CD4-positive, alpha-beta T cell treated with Interleukin-17A for 4 hours (primary cell): Measurements from ENCODE around the gene SPDL1.

Source experiments
- DNase-seq: peaks from one replicate; pipeline ENCODE4 v3.0.0-alpha.2; 2020; ENCODE audit warnings: mixed read lengths

The SPDL1 gene, protein sequence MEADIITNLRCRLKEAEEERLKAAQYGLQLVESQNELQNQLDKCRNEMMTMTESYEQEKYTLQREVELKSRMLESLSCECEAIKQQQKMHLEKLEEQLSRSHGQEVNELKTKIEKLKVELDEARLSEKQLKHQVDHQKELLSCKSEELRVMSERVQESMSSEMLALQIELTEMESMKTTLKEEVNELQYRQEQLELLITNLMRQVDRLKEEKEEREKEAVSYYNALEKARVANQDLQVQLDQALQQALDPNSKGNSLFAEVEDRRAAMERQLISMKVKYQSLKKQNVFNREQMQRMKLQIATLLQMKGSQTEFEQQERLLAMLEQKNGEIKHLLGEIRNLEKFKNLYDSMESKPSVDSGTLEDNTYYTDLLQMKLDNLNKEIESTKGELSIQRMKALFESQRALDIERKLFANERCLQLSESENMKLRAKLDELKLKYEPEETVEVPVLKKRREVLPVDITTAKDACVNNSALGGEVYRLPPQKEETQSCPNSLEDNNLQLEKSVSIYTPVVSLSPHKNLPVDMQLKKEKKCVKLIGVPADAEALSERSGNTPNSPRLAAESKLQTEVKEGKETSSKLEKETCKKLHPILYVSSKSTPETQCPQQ

GRCh38 chr5:169583424-169584220, at the start of gene SPDL1:
Gene SPDL1 (plus strand): TSS chr5:169583773. CDS start chr5:169588417, 4,644 bp downstream.
- DNase-seq = peak; percentile 93

DNA sequence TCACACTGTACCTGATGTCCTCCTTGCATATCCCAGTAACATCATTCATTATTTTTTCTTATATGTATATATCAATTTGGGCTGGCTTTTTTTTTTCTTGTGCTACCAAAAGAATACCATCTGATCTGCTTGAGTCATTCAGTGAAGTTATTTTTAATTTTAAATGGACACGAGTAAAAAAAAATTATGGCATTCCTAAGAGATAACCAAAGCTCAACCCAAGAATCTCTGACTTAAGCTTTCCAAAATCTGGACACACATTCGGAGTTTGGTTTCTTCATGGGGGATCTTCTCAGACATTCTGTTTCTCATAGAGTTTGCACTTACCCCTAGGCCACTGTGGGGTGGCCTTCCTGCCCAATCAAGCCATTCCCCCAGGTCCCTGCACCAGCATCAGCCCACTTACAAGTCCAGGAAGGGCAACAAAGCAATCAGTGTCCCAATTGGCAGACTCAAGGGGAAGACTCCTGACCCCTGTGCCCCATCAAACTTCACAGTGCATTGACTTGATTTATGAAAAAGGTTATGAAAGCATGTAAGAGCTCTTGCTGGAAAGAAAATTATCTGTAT, 49.2 kb upstream of the SPDL1 start:
- DNase-seq = no peak

DNA sequence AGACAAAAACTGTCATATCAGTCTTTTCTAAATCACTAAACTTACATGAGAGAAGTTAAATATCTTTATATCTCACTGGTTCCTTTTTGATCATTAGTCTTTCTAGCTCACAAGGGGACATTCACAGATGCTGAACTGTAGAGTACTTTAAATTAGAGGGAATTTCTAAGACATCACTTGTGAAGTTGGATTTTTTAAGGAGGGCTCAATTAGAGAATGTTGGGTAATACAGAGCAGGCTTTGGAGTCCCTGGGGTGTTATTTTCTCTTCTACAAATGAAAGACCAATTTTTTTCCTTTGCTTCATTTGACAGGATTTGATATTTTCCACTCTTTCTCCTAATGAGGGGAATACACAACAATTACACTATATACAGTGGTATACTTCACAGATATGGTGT, 48.6 kb upstream of the SPDL1 start:
- no peak for DNase-seq

GRCh38 chr5:169538944-169539343, 44.6 kb upstream of the SPDL1 start:
- DNase-seq = no peak

DNA sequence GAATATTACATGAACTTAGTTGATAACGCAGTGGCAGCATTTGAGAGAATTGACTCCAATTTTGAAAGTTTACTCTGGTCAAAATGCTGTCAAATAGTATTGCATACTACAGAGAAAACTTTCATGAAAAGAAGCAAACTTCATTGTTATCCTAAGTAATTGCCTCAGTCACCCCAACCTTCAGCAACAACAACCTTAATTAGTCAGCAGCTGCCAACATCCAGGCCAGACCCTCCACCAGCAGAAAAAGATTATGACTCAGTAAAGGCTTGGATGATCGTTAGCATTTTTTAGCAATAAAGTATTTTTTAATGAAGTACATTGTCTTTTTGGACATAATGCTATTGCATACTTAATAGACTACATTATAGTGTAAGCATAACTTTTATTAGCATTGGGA, 40.8 kb upstream of the SPDL1 start:
- DNase-seq = no peak

DNA sequence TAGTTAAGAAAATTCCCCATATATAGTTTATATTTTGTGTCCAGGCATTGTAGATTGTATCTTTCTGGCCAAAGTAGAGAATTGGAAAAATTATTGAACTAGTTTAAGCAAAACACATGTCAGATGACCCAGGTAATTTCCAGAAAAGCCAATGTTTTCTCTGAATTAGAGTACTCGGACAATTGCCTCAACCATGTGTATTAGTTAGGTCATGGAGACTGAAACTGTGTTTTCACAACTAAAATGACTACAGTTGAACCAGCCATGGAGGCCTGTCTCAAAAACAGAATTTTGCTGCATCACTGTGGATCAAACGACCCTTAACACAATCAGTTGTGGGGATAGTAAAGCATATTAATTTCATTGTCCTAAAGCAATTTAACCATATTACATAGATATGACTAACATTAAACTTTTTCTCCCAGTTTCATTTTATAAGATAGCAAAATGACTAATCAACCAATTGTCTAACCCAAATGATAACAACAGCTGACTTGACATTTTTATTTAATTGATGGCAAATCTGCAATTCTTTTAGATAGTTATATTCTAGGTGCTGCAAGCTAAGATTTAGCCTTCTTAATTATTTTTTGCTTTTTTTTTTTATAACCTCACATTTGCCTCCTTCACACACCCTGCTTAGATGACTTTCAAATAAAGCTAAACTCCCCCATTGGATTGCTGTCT, 39.2 kb upstream of the SPDL1 start:
- no peak for DNase-seq

DNA sequence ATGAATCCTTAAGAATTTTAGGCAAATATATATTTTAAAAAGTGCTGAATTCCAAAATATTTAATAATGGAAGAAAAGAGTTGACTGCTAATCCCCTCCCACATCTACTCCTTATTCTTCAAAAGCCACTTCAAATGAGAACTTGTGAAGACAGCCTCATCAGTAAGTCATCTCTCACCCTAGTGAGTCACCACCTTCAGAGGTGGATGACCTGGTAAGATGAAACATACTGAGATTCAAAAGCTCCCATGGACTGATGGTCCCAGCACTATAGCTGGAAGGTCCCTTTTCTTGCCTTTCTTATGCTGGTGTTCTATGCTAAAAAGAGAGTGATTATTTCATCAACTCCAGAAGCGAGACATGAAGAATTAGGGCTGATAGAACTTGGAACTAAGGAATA, 37.8 kb upstream of the SPDL1 start:
- no peak for DNase-seq

GRCh38 chr5:169546346-169546745, 37.2 kb upstream of the SPDL1 start:
- DNase-seq = no peak

- DNase-seq = no peak
Measured at GRCh38 chr5:169547508-169547907, 36.1 kb upstream of the SPDL1 start.

- DNase-seq = no peak
Measured at GRCh38 chr5:169548315-169548714, 35.3 kb upstream of the SPDL1 start.

GRCh38 chr5:169549453-169550100, 34.0 kb upstream of the SPDL1 start:
- no peak for DNase-seq

DNA sequence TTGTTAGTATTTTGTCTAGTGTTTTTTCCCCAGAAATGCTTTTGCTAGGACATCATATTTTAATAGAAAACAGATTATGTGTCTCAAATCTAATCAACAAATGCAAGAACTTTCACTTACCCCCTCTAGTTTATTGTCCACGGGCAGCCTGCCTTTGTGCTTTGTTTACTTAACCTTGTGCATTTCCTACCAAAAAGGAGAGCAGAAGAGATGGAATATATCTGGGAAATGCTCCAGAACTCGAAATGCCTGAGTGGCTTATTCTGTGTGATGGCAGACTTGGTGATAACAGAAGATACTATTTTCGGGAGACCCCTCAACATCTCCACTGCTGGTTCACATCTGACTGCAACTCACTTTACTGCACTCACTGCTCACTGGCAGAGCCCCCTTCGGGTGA, 33.3 kb upstream of the SPDL1 start:
- no peak for DNase-seq

GRCh38 chr5:169551146-169551545, 32.4 kb upstream of the SPDL1 start:
- no peak for DNase-seq

DNA sequence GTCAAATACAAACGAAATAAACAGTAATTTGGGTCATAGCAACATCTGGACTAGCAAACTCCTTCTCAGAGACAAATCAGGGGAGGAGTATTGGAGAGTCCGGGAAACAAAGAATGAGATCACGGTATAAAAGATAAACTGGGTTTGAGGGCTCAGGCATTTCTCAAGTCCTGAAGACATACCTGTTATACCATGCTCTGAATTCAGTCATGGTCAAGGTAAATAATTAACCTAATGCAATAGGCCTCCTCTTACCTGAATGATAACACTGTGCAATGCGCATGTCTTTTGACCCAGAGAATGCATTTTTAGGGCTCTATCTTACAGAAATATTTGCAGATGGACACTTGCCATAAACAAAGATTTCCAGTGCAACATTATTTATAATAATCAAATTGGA, 31.9 kb upstream of the SPDL1 start:
- DNase-seq = no peak

DNA sequence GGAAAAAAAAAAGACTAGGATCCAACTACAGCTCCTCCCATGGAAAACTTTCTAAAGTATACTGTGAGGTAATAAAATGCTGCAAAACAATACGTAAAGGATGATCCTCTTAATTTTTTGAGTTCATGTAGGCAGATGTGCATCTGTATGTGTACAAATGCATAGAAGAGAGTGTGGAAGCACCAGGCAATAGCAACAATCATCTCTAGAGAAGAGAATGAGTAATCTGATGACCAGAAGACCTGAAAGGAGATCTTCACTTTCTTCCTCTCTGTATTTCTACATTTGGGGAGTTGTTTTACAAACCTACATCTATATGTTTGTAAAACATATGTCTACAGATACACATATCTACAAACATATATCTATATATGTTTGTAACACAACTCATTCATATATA, 29.3 kb upstream of the SPDL1 start:
- no peak for DNase-seq

DNA sequence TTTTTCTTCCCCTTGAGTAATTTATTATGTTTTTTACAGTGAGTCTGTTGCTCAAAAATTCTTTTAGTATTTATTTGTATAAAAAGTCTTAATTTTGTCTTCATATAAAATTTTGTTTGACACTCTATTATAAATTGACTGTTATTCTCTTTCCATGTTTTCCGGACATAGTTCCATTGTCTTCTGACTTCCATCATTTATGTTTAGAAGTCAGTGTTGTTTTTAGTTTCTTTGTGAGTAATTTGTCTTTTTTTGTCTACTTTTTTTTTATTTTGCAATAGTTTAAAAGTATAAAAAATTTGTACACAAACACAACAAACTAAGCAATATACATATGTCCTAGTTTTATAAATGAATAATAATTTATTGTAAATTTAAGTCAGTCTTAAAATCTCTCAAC, 25.7 kb upstream of the SPDL1 start:
- DNase-seq = no peak

DNA sequence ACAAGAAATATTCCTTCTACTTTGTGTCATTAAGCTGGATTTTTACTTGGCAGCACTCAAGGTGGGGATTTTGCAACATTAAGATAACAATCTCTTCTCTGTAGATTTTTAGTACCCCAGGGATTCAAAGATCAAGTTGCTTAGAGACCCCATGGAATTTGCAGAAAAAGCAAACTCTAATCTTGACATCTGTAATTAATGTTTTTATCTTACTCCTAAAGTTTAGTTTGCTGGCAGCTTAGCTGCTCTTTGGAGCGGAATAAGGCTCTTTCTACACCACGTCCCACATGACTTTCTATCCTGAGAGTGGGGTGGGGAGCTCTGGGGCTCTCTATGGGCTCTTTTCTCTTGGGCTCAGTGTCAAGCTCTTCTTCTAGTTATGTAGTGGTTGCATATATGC, 21.7 kb upstream of the SPDL1 start:
- DNase-seq = no peak

DNA sequence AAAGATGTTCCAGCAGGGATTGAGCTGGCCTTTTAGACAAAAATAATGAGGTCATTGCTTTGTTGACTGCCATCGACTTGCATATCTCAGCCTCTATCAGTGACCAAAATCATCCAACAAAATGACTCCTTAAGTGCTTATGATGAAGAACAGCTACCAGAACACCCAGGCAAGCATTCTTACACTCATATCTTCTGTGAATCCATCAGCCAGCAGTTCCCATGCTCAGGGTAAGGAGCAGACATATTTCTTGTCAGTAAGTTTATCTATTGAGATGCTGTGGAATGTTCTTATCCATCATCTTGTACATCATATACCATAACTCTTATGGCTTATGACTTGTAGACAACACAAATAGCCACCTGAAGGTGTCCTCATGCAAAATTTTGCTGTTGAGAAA, 20.2 kb upstream of the SPDL1 start:
- no peak for DNase-seq

DNA sequence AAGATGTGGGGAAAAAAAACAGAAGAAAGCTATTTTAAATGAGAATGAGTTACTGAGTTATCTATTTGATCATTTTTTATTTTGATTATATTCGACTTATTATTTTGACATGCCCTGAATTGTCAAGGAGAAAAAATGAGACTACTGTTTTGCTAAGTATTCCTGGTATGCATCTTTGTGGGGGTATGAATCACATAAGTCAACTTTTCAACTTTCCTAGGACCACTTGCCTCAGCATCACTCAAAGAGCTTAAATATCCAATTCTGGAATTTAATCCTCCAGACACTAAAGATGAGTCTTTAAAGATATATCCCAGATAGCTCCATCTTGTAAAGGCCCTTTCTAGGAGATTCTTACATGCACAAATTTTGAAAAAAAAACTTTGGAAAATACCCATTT, 17.4 kb upstream of the SPDL1 start:
- no peak for DNase-seq

GRCh38 chr5:169567079-169567478, 16.5 kb upstream of the SPDL1 start:
- no peak for DNase-seq

DNA sequence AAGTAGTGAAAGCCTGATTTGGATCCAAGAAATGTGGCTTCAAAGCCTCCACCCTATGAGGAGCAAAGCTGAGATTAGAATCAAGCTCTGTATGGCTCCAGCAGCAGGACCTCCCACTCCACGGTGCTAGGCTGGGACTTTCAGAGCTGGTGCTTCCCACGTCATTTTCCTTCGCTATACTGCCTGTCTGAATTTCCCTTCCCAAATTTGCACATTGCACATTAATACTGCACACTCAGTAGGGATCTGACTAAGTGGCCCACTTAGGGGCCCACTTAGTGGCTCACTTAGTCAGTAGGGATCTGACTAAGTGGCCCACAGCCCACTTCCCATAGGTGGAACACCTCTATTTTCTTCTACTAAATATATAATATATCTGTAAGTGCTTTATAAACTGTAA, 14.1 kb upstream of the SPDL1 start:
- no peak for DNase-seq

DNA sequence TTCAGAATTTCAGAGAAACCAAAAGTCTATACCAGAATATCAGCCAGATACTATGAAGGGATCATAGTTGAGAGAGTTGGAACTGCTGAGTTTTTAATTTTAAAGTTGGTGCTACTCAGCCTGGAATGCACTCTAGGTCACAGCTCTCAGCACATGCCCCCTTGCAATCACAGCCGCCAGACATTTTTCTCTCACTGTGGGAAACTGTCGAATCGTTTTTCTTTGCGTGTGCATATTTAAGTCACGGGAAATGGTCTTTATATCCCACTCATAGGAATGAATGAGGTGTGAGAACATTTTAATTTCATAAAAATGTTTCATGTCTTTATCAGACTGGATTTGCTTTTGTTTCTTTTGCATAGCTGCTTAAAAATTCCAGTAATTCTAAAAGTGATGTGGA, 12.2 kb upstream of the SPDL1 start:
- no peak for DNase-seq
